NOMO-1 treated with DMSO at 0.1 percent for 48 hours (cell line): Measurements from ENCODE around the gene USP31.

Source experiments
- DNase-seq: peaks from one replicate; lab custom pipeline; 2025; ENCODE audit not compliant: unreplicated experiment; lab: John Stamatoyannopoulos, UW

Gene USP31

DNA sequence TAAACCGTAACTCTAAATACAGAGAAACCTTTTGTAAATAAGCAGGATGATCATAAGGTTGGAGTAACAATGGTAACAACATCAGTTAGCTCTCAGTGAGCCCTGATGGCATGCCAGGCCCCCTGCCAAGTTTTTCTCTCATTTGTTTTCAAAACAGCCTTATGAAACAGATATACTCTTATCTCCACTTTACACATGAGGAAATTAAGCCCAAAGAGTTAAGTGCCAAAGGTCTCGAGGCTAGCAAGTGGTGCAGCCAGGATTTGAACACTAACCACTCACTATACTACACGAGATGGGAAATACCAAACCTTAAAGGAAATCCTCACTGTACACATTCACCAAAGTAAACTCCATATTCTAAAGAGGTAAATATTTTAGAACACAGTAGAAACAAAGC, 15.0 kb downstream of the USP31 start:
- no peak for DNase-seq

DNA sequence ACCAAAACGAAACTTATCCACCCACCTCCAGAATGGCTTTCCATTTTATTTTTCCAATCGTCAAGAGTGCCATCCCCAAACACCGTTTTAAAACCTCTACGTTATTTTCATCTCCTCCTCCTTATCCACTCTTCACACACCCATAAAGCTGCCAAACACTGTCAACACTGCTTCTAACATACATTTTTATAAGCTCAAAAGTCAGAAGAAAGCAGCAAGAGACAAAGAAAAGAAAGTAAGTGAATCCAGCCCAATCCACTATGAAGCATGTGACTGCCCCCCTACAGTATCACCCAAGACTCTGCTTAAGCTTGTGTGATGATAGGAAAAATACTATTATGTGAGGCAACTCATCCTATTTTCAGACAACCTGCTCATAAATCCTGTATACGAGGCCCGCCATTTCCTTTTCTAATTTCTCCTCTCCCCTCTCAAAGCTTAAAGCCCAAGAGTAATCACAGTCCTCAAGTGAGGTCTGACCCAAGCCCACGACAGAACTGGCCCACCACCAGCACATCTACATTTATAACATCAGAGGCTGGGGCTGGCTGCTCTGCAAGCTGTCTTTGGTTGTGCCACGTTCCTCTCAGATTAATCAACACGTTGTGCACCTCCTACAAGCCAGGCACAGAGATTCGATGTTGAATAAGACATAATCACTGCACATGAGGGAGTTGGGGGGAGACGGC, 16.3 kb downstream of the USP31 start:
- DNase-seq = no peak

DNA sequence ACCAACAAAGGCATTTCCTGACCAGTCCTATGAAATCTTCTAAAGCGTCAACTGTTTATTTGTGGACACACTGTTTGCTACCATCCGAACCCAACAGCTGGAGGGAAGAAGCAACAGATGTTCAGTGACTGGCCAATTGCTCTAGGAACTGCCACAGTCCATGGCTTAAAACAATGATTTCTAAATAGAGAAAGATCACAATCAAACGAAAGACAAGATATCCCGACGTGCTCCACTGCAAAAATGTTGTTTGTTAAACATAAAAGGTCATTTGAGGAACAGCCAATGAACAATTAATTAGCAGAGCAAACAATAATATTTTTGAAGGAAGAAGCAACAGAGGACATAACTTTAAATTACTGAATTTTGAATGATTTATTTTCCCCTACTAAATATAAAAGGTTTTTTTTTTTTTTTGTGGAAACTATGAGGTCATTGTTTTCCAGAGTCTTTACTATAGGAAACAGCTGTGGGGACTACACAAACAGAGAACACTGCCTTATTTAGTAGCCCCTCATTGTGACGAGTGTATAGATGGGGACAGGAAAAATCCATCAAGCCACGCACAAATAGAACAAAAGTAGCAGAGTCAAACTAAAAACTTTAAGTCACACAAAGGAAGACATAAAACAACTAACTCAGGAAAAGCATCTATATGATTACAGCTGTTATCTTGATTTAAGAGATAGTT, 17.2 kb downstream of the USP31 start:
- DNase-seq = no peak

DNA sequence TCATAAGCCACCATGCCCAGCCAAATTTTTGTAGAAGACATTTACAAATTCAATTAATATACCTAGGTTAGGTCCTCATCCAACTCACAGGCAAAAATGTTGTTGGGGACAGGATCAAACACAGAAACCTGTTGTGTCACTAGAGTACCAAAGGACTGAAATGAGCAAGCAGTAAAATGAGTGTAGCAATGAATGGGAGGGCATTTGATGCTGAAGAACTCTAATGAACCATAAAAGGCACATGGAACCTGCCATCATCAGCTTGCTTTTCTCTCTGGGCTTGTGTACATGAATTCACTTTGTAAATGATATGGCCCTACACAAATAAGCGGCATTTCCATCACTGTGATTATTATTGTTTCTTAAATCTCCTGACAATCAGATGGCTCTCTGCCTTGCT, 17.8 kb downstream of the USP31 start:
- no peak for DNase-seq

DNA sequence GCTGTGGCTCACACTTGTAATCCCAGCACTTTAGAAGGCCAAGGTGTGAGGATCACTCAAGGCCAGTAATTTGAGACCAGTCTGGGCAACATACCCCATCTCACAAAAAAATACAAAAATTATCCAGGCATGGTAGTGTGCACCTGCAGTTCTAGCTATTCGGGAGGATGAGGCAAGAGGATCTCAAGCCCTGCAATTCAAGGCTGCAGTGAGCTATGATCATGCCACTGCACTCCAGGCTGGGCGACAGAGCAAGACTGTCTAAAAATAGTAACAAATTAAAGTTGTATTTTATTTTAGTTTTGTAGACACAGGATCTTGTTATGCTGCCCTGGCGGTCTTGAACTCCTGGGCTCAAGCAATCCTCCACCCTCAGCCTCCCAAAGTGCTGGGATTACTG, 18.2 kb downstream of the USP31 start:
- no peak for DNase-seq

DNA sequence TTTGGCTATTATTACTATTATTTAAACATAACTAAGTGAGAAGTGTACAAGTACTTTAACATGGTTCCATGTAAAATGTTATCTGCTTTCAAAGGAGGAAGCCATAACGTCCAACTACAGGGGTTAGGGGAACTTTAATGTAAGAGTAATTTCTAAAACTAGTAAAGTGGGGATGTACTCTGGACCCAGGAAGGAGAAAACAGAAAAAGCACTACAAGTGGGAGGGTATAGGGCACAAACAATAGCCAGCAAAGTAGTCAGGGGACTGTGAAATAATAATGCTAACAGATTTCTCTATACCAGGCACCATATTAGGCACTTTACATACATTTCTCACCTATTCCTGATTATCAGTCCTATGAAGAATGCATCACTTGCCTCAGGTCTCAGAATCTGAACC, 19.6 kb downstream of the USP31 start:
- no peak for DNase-seq

DNA sequence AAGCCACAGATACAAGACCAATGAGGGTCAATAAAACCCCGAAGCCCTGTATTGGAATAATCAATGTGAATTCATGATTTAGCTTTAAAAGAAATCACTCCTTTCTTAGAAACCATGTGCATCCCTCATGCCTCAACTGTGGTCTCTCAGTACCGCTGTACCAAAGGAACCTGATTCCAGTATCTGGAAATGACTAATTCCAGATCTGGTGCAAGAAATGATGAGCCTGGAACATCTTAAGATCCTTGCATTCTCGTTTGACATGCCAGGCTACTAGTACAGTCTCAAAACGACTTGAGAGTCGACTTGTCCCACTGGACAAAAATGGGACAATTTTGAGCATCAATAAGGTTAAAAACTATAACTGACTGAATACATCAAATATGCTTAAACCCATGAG, 21.2 kb downstream of the USP31 start:
- DNase-seq = no peak

DNA sequence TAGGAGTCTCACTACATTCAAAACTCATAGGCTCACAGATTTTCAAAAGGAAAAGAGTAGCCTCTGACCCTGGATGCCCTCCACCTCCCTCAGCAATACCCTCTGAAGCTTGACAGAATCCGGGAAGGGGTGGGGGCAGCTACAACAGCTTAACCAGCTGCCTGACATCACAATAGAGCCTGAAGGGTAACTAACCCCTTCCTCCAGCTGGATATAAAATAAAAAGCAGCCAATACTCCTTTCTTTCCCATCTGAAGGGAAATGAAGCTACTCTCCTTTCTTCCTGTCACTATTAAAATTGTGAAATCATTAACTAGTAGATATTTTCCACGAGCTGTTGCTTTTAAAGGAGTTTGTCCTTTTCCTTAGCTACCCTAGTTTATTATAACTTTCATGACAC, 24.0 kb downstream of the USP31 start:
- DNase-seq = no peak

DNA sequence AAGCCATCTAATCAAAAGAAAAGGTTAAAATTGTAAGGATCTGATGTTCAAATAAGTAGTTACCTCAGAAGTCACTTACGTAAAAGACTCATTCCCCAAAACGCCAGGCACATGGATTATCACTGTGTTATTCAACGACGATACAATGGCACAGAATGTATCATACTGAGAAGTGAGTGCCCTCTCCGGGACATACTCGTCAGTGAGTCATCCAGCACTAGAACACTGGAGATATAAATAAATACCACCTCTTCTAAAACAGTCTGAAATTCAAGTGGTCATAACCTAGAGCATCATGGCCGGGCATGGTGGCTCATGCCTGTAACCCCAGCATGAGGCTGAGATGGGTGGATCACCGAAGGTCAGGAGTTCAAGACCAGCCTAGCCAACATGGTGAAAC, 24.9 kb downstream of the USP31 start:
- no peak for DNase-seq

DNA sequence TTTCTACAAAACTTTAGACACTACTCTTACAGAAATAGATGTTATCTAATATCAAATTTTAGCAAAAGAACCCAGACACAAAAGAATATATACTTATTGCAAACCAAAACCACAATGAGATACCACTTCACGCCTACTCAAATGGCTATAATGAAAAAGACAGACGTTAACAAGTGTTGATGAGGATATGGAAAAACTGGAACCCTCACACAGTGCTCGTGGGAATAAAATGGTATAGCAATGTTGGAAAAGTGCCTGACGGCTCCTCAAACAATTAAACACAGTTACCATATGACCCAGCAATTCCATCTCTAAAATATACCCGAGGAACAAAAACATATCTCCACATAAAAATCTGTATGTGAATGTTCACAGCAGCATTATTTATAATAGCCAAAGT, 27.1 kb downstream of the USP31 start:
- DNase-seq = no peak

DNA sequence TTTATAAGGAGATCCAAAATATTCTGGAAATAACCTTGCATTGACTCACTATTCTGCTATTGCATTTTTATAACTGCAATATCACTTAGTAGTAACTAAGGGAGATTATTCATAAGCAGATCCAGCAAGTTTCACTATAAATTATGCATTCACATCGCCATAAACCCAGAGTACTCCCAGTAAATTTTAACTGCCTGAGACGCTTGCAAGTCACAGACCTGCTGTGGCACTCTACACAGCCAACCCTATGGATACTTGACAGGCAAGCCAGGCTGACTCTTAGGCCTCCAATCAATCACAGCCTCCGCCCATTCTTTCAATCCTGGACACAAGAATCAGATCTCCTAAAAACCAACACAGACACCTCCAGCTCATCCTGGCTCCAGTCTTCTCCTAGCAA, 28.2 kb downstream of the USP31 start:
- DNase-seq = no peak

DNA sequence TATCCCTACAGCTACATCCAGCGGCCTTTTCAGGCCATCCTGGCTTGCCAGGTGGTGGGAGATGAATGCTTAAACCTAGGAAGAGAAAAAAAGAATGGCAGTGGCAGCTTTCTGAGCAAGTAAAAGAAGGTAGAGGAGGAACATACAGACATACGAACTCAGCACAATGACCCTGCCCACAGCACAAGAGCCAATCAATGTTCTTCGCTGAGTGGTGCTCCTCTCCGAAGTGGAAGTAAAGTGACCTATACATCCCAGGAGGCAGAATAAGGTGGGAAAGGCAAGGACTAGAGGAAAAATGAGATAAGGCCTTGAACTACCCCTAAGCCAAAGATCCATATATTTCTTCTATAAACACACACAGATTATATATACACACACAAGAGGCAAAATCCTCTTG, 28.7 kb downstream of the USP31 start:
- DNase-seq = no peak

DNA sequence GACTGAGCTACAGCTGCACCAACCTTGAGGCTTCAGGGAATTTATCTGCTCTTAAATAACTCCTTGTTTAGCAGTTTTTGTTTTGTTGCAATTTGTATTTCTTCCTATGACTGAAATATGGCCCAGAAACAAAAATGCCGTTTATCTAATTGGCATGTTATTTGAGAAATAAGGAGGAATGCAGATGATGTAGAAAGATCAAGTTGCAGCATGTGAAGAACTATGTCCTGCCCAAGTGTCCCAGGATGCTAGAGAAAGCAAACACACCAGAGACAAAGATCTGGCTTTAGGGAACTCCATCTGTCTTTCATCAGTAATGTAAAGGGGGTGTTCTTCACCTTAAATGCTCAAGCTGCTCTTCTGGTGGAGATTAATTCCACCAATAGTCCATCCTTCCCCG, 29.7 kb downstream of the USP31 start:
- no peak for DNase-seq

DNA sequence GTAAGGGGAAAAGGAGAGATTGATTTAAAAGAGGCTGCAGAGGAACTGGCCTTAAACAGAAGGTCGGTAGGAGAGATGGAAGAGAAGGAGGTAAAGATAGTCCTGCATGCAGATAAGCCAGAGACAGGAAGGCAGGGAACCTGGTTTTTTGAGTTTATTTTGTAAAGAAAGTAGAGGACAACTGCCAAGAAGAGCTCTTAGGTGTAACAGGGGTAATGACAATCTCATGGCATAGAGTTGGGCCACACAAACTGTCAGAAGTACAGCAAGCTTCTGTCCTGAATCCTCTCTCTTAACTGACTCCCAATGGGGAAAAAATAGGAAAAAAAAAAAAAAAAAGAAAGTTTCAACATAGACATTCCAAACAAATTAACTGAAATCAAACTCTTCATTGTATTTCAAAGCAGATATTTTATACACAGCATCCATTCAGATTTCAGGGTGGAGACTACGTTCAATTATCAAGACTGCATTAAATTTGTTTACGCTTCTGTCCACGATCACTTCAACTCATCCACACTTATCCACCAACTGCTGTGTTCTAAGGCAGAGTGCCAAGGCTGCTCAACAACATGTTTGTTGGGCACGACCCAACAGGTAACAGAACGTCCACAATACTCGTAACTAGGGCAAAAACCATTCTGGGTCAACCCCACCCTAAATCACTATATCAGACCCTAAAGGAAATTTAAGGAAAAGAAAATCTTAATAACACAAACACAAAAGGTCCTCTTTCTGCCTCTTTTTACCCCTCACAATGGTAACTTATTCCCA, 34.9 kb downstream of the USP31 start:
- DNase-seq = no peak

DNA sequence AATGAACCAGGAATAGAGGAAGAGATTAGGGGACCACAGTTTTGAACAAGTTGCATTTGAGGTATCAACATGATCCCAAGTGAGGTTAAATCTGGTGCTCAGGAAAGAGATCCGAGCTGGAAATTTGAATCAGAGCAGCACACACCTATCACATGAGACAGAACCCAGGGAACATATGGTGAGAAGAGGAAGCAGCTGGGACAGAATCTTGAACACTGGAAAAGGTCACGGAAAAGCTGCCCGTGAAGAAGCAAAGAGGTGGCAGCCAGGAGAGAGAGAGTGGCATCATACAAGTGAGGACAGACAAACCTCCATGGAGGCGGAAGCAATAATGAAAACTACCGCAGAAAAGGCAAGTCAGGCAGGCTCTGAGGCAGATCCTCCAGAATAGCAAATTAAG, 36.1 kb downstream of the USP31 start:
- no peak for DNase-seq

DNA sequence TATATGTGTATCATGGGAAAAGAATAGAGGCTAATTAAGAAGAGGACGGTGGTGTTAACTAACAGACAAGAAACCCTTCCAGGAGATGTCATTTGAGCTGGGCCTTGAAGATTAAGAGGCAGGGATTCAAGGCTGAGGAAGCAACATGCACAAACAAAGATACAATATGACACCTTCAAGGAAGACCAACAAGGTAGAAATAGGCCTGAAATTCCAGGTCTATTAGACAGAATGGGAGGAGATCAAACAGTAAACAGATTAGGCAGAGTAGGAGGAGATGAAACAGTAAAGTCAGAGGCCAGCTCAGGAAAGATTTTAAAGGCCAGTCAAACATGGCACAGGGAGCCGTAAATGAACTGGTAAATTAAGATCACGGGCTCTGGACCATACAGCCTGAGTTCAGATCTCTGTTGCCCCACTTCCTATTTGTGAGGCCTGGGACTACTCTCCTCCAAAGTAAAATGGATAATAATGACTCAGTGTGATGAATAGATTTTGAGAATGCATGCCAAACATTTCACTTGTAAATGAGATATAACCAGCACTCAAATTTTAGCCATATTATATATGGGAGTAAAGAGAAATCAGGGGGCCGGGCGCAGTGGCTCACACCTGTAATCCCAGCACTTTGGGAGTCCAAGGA, 38.9 kb downstream of the USP31 start:
- DNase-seq = no peak

DNA sequence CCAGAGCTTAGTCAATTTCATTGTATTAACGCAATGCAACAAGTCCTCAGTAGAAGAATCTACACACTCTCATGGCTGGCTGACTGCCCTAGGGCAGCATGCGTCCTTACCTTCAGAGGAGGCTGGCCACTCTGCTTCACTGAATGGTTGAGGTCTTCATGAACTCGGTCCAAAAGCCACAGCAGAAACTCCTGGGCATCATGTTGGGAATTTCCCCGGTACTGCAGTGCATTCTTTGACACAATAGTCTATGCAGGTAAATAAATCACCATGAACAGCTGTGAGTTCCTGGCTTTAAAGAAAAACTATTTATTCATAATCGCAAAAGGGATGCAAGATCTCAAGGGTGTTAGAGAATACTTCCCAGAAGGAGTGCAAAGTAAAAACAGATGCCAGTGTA, 41.3 kb downstream of the USP31 start:
- DNase-seq = no peak

DNA sequence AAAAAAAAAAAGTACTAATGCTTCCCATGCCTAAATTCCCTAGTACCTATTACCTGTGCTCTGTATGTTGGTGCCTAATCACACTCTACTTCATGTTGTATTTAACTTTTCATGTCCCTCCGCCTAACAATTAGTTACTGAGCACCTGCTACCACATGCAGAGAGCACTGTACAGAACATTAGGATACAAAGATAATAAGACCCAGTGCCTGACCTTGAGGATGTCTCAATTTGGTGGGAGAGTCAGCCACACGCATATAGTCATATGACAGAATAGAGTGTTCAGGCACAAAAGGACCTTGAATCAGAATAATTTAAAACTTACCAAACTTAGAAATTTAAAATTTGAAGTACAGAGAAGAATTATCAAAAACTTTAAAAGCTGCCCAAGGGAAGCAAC, 42.1 kb downstream of the USP31 start:
- no peak for DNase-seq

DNA sequence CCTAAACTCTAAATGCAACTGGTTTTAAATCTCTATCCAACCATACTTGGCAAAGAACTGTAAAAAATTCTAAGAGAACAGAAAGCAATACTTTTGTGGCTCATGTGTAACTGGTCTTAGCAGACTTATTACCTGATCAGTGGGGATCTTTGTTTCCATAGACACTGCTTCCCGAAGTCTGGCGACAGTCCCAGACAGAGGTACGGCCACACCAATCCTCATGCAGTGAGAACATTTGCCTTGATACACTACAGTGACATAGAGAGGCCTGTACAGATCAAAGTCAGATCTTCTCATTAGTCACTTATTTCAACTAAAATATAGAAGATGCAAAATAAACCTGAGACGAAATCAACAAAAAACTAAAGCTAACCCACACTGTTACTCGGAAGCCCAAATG, 43.9 kb downstream of the USP31 start:
- DNase-seq = no peak

DNA sequence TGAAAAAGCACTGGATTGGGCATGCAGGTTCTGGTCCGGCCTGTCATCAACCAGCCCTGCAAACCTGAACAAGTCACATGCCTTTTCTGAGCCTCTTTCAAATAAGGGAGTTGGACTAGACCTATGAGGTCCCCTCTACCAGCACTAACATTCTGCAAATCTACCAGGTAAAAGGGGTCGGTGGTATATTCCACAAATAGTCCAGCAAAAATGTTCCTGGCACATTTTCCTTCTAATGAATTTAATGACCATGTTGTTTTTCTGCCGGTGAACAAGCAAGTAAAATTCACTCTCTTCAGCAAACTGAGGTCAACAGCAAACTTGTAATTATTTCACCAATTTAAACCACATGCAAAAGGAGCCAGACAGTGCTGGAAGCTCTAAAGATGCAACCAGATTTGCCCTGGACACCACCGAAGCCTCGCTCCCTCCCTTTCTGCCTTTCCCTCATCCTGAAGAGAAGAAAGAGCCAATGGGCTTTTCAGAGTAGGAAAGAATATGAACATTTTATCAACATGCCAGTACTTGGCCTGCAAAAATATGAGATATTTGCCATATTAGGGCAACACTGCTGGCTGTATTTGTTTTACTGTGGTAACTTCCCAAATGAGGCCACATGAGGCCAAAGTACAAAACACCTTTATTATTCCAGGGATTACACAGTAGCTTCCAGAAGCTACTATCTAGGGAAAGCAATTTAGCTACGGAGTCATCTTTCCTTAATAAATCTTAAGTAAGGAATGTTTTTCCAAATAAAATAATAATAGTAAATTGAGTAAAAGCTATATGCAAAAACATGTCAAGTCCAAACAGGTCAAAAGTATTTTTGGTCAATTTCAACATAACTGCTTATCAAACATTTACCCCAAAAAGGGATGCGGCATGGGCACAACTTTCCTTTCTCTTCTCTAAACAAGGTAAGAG, 45.0 kb downstream of the USP31 start:
- DNase-seq = no peak

DNA sequence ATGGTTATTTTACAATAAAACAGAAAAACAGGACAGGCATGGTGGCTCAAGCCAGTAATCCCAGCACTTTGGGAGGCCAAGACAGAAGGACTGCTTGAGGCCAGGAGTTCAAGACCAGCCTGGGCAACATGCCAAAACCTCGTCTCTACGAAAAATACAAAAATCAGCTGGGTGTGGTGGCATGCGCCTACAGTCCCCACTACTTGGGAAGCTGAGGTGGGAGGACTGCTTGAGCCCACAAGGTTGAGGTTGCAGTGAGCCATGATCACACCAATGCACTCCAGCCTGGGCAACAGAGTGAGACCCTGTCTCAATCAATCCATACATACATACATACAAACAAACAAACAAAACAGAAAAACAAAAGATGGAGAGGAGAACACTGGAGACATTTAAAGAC, 45.6 kb downstream of the USP31 start:
- no peak for DNase-seq
